Heart left ventricle (tissue), 13 donors: ENCODE results near the gene JAKMIP3.

Source experiments
- POLR2A ChIP-seq, 2 donors: fragments of 450-650 bp; IDR thresholded peaks; one replicate each; pipeline ENCODE4 v1.6.1; 2017; ENCODE audit warnings: antibody characterized with exemption in 2 of 2, mild to moderate bottlenecking in 2 of 2, moderate library complexity in 2 of 2
- TF ChIP-seq, protein P1 (sequence below), 12 donors: fragments of 200-600 bp; sonication (generic) in 4 of 12; IDR thresholded peaks; one replicate each; pipeline versions ENCODE4 v1.5.0 to v1.8.0; 2018 to 2022; ENCODE audit warnings: antibody characterized with exemption in 12 of 12, mild to moderate bottlenecking in 5 of 12
- donor health status: ischemic (EF 13 %, LVEDD 7.1; RV severe dilation, severe dysfunction).
- donor health status: DM: no; HTN: yes; CAD: no.
- donor health status: DM: no; HTN: no; CAD: no.
- donor health status: ischemic (EF 25% LVEDD 6.9; RV normal size, moderate dysfunction).
- donor health status: ischemic (EF 25% LVEDD 5.7; RV mildly dilated, moderate dysfunction).
- donor health status: ischemic (EF 35%, LVEDD 5.7; RV mildly dilated, moderate dysfunction).
- donor health status: nonischemic (EF 11% LVEDD 7.7; RV severe dilation, severe dysfunction).
- donor health status: DM: yes; HTN: yes; CAD: no.
- donor health status: PGD.
- donor health status: ischemic (EF 29% LVEDD 5.4; RV normal size, mild dysfunction).
- donor health status: nonischemic (EF 23%, LVEDD 6.1; RV moderate dilation, normal function).

DNA sequence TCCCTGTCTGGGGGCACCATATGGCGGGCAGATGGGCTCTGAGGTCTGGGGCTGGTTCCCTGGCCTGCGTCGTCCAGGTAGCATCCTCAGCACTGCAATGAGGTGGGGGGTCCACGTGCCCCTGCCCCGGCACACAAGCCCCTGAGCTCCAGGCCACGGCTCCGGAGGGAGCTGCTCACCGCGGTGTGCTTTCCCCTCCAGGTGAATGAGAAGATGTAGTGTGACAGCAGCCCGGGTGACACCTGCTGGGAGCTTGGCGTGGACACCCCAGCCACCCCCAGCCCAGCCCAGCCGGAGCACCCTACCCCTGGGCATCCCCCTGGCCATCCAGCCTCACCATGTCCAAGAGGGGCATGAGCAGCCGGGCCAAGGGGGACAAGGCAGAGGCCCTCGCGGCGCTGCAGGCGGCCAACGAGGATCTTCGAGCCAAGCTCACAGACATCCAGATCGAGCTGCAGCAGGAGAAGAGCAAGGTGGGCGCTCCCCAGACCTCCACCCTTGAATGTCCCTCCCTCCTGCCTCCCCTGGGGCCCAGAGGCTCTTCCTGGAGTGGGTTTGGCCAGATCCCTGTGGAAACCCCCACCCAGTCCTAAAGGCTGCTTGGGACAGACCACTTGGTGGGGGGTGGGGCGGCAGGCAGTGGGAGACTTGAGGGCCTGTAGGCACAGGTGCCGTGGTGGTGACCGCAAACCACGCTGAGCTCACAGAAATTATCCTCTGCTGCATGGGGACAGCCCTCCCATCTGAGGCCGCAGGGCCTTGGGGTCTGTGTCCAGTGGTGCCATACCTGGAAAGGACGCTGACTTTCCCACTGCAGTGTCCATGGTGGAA is 38.9 kb downstream of the JAKMIP3 start:
- TF ChIP-seq, protein P1, sequence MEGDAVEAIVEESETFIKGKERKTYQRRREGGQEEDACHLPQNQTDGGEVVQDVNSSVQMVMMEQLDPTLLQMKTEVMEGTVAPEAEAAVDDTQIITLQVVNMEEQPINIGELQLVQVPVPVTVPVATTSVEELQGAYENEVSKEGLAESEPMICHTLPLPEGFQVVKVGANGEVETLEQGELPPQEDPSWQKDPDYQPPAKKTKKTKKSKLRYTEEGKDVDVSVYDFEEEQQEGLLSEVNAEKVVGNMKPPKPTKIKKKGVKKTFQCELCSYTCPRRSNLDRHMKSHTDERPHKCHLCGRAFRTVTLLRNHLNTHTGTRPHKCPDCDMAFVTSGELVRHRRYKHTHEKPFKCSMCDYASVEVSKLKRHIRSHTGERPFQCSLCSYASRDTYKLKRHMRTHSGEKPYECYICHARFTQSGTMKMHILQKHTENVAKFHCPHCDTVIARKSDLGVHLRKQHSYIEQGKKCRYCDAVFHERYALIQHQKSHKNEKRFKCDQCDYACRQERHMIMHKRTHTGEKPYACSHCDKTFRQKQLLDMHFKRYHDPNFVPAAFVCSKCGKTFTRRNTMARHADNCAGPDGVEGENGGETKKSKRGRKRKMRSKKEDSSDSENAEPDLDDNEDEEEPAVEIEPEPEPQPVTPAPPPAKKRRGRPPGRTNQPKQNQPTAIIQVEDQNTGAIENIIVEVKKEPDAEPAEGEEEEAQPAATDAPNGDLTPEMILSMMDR (IDR thresholded peaks at IDR 0.05): no peak
- no peak for TF ChIP-seq POLR2A (IDR thresholded peaks at IDR 0.05)
